Effector memory CD8-positive, alpha-beta T cell (primary cell): ENCODE measurements around the gene FUT9.

Source experiments
- ATAC-seq: fragments of 150-1000 bp; cut with Tn5 transposase; replicated peaks from 2 replicates; pipeline ENCODE4 v1.10.0; 2021; ENCODE audit warnings: mild to moderate bottlenecking, moderate library complexity
- DNase-seq, 3 experiments: peaks; one replicate each; pipeline ENCODE4 v3.0.0; 2021
- H3K27ac Mint-ChIP-seq, 2 donors: one replicate each; pipeline ENCODE4 v1.8.0; 2022; ENCODE audit warnings: mild to moderate bottlenecking in 2 of 2, mixed read lengths in 2 of 2, moderate library complexity in 2 of 2
- H3K27me3 Mint-ChIP-seq, 2 donors: one replicate each; pipeline ENCODE4 v1.8.0; 2022; ENCODE audit warnings: mixed read lengths in 2 of 2
- H3K36me3 Mint-ChIP-seq: one replicate; pipeline ENCODE4 v1.8.0; 2022; ENCODE audit warnings: mild to moderate bottlenecking, moderate library complexity, mixed read lengths; ENCODE audit not compliant: insufficient read depth
- H3K4me1 Mint-ChIP-seq, 2 donors: one replicate each; pipeline ENCODE4 v1.8.0; 2022; ENCODE audit warnings: low read depth in 2 of 2, mixed read lengths in 2 of 2
- H3K4me3 Mint-ChIP-seq, 2 donors: one replicate each; pipeline ENCODE4 v1.8.0; 2022; ENCODE audit warnings: mild to moderate bottlenecking in 2 of 2, mixed read lengths in 2 of 2, moderate library complexity in 2 of 2
- H3K9me3 Mint-ChIP-seq, 2 donors: one replicate each; pipeline ENCODE4 v1.8.0; 2022; ENCODE audit warnings: mixed read lengths in 2 of 2

The FUT9 gene

GRCh38 chr6:96089173-96089572 lies 73.4 kb downstream of the FUT9 start:
- ATAC-seq (no peak), DNase-seq (no peak)
- Mint-ChIP-seq H3K4me3 (no peak overlapping the region), H3K9me3 (peaks cover 4 to 8% of the 10 kb centered on the region in 2 donors), H3K4me1 (no peaks in the 10 kb centered on the region), H3K27me3 (no peaks in the 10 kb centered on the region), H3K27ac (no peak overlapping the region), H3K36me3 (no peaks in the 10 kb centered on the region)

GRCh38 chr6:96094077-96094476 lies 78.3 kb downstream of the FUT9 start:
- no peaks in the 10 kb centered on the region for H3K36me3 Mint-ChIP-seq
- DNase-seq (no peak), ATAC-seq (no peak)
- H3K27me3 Mint-ChIP-seq, result no peaks in the 10 kb centered on the region
- no peaks in the 10 kb centered on the region for H3K4me1 Mint-ChIP-seq
- H3K9me3 Mint-ChIP-seq, result peaks cover 0 to 3% of the 10 kb centered on the region in 2 donors
- H3K4me3 Mint-ChIP-seq, result no peak overlapping the region
- H3K27ac Mint-ChIP-seq, result no peak overlapping the region

GRCh38 chr6:96099069-96099468 lies 83.3 kb downstream of the FUT9 start:
- H3K4me1 Mint-ChIP-seq, result no peaks in the 10 kb centered on the region
- no peaks in the 10 kb centered on the region for H3K36me3 Mint-ChIP-seq
- H3K27me3 Mint-ChIP-seq, result no peaks in the 10 kb centered on the region
- H3K27ac Mint-ChIP-seq, result no peak overlapping the region
- no peaks in the 10 kb centered on the region for H3K9me3 Mint-ChIP-seq
- no peak overlapping the region for H3K4me3 Mint-ChIP-seq
- ATAC-seq (no peak), DNase-seq (no peak)

- Mint-ChIP-seq H3K27ac (no peak overlapping the region), H3K36me3 (no peaks in the 10 kb centered on the region), H3K4me1 (no peaks in the 10 kb centered on the region), H3K4me3 (no peak overlapping the region), H3K9me3 (no peaks in the 10 kb centered on the region), H3K27me3 (no peaks in the 10 kb centered on the region)
- ATAC-seq, result no peak
- DNase-seq, result no peak
Observed at GRCh38 chr6:96101564-96101963, 85.8 kb downstream of the FUT9 start.

GRCh38 chr6:96104910-96105309 lies 89.1 kb downstream of the FUT9 start:
- Mint-ChIP-seq H3K27me3 (no peaks in the 10 kb centered on the region), H3K27ac (no peak overlapping the region), H3K4me3 (no peak overlapping the region), H3K9me3 (peaks cover 1 to 3% of the 10 kb centered on the region in 2 donors), H3K36me3 (no peaks in the 10 kb centered on the region), H3K4me1 (no peaks in the 10 kb centered on the region)
- ATAC-seq, result no peak
- DNase-seq, result no peak

- Mint-ChIP-seq H3K36me3 (no peaks in the 10 kb centered on the region), H3K4me3 (no peak overlapping the region), H3K9me3 (peaks cover 3 to 7% of the 10 kb centered on the region in 2 donors), H3K27me3 (no peaks in the 10 kb centered on the region), H3K4me1 (no peaks in the 10 kb centered on the region), H3K27ac (no peak overlapping the region)
- no peak for DNase-seq
- no peak for ATAC-seq
Observed at GRCh38 chr6:96110878-96111277, 95.1 kb downstream of the FUT9 start.

- no peak overlapping the region for H3K4me3 Mint-ChIP-seq
- H3K27me3 Mint-ChIP-seq, result no peaks in the 10 kb centered on the region
- no peak overlapping the region for H3K27ac Mint-ChIP-seq
- no peaks in the 10 kb centered on the region for H3K9me3 Mint-ChIP-seq
- no peaks in the 10 kb centered on the region for H3K36me3 Mint-ChIP-seq
- H3K4me1 Mint-ChIP-seq, result no peaks in the 10 kb centered on the region
- DNase-seq (no peak), ATAC-seq (no peak)
Observed at GRCh38 chr6:96116674-96117073, 100.9 kb downstream of the FUT9 start.

- H3K9me3 Mint-ChIP-seq, result peaks cover 0 to 8% of the 10 kb centered on the region in 2 donors
- no peak overlapping the region for H3K4me3 Mint-ChIP-seq
- no peak for ATAC-seq
- no peaks in the 10 kb centered on the region for H3K27me3 Mint-ChIP-seq
- no peaks in the 10 kb centered on the region for H3K36me3 Mint-ChIP-seq
- H3K27ac Mint-ChIP-seq, result no peak overlapping the region
- H3K4me1 Mint-ChIP-seq, result no peaks in the 10 kb centered on the region
- DNase-seq, result no peak
Observed at GRCh38 chr6:96124778-96125177, 109.0 kb downstream of the FUT9 start.

- Mint-ChIP-seq H3K36me3 (no peaks in the 10 kb centered on the region), H3K4me3 (no peak overlapping the region), H3K9me3 (no peaks in the 10 kb centered on the region), H3K4me1 (no peaks in the 10 kb centered on the region), H3K27me3 (no peaks in the 10 kb centered on the region), H3K27ac (no peak overlapping the region)
- ATAC-seq, result no peak
- no peak for DNase-seq
Observed at GRCh38 chr6:96138406-96138805, 122.6 kb downstream of the FUT9 start.

- Mint-ChIP-seq H3K4me3 (no peak overlapping the region), H3K36me3 (no peaks in the 10 kb centered on the region), H3K27me3 (no peaks in the 10 kb centered on the region), H3K4me1 (no peaks in the 10 kb centered on the region), H3K27ac (no peak overlapping the region), H3K9me3 (no peaks in the 10 kb centered on the region)
- ATAC-seq, result no peak
- DNase-seq, result no peak
Observed at GRCh38 chr6:96142142-96142541, 126.4 kb downstream of the FUT9 start.

- Mint-ChIP-seq H3K4me3 (no peak overlapping the region), H3K9me3 (no peaks in the 10 kb centered on the region), H3K4me1 (peaks cover 0 to 2% of the 10 kb centered on the region in 2 donors)
Observed at GRCh38 chr6:96150431-96150830, 134.7 kb downstream of the FUT9 start.

GRCh38 chr6:96151707-96152106 lies 135.9 kb downstream of the FUT9 start:
- H3K36me3 Mint-ChIP-seq, result no peaks in the 10 kb centered on the region

More at GRCh38 chr6:96150431-96150830, 134.7 kb downstream of the FUT9 start:
- no peak overlapping the region for H3K27ac Mint-ChIP-seq
- DNase-seq, result no peak
- no peaks in the 10 kb centered on the region for H3K27me3 Mint-ChIP-seq
- ATAC-seq, result no peak
- H3K36me3 Mint-ChIP-seq, result no peaks in the 10 kb centered on the region

GRCh38 chr6:96152114-96152708 lies 136.4 kb downstream of the FUT9 start:
- no peak overlapping the region for H3K4me3 Mint-ChIP-seq
- H3K9me3 Mint-ChIP-seq, result no peaks in the 10 kb centered on the region
- no peaks in the 10 kb centered on the region for H3K36me3 Mint-ChIP-seq
- peaks cover 7 to 10% of the 10 kb centered on the region in 2 donors for H3K4me1 Mint-ChIP-seq
- no peaks in the 10 kb centered on the region for H3K27me3 Mint-ChIP-seq
- H3K27ac Mint-ChIP-seq, result no peak overlapping the region
- no peak for DNase-seq
- ATAC-seq, result no peak

More at GRCh38 chr6:96151707-96152106, 135.9 kb downstream of the FUT9 start:
- no peaks in the 10 kb centered on the region for H3K9me3 Mint-ChIP-seq
- H3K4me3 Mint-ChIP-seq, result no peak overlapping the region
- peaks cover 2 to 5% of the 10 kb centered on the region in 2 donors for H3K4me1 Mint-ChIP-seq
- DNase-seq, result no peak
- H3K27me3 Mint-ChIP-seq, result no peaks in the 10 kb centered on the region
- H3K27ac Mint-ChIP-seq, result no peak overlapping the region
- ATAC-seq, result no peak

- Mint-ChIP-seq H3K36me3 (no peaks in the 10 kb centered on the region), H3K27ac (no peak overlapping the region), H3K27me3 (no peaks in the 10 kb centered on the region), H3K9me3 (no peaks in the 10 kb centered on the region), H3K4me3 (no peak overlapping the region), H3K4me1 (peaks cover 9 to 10% of the 10 kb centered on the region in 2 donors)
- DNase-seq, result no peak
- ATAC-seq, result no peak
Observed at GRCh38 chr6:96153775-96154174, 138.0 kb downstream of the FUT9 start.

GRCh38 chr6:96156425-96156824 lies 140.7 kb downstream of the FUT9 start:
- DNase-seq, result no peak
- Mint-ChIP-seq H3K4me1 (peaks cover 9 to 10% of the 10 kb centered on the region in 2 donors), H3K4me3 (peak overlapping the region; percentile 60 to 65), H3K9me3 (no peaks in the 10 kb centered on the region), H3K36me3 (no peaks in the 10 kb centered on the region), H3K27ac (peak overlapping the region; percentile 80 to 87), H3K27me3 (no peaks in the 10 kb centered on the region)
- no peak for ATAC-seq
